GM19468 (cell line): ENCODE data around the gene RFX4.
"Not testable (repeated sequence)": the region's sequence is repeated elsewhere in the genome, so short reads cannot be mapped to it uniquely, and the experiment has no call there.

Source experiments
- ATAC-seq: cut with Tn5 transposase; IDR thresholded peaks from one replicate; pipeline ENCODE4 v1.9.1; 2021; ENCODE audit warnings: mild to moderate bottlenecking, moderate library complexity, moderate number of reproducible peaks; ENCODE audit not compliant: unreplicated experiment; ENCODE audit errors: extremely low read depth

RFX4 gene

GRCh38 chr12:106722837-106723236, 140.0 kb downstream of the RFX4 start:
- no peak for ATAC-seq

DNA sequence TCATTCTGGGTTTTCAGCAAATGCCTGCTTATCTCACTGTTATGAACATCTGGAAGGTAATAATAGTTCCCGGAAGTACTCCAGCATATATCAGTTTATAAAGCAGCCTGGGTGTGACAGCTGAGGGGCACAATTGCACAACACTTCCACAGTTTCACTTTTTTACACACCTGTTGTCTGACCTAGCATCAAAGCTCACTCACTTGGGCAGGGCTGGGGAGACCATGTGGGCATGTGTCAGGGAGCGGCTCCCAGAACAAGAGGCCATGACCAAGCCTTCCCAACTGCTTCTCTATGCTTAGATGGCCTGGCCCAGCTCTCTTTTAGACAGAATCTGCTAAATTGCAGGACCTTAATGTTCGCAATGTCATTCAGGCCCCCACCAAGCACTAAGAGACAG, 140.6 kb downstream of the RFX4 start:
- ATAC-seq: no peak

DNA sequence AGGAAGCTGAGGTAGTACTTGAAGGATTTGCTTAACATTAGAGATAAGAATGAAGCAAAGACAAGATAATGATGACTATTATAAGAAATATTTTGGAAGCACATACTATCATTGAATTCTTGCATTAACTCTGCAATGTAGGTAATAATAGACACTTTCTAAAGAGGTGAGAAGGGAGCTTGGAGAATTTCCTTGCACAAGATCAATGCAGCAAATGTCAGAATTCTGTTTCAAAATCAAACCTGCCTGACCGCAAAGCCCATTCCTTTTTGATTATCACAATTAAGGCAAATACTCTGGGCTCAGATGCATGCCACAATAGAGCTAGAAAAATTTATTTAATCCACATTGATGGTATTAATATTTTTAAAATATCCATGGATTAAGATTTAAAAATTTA, 141.3 kb downstream of the RFX4 start:
- no peak for ATAC-seq

DNA sequence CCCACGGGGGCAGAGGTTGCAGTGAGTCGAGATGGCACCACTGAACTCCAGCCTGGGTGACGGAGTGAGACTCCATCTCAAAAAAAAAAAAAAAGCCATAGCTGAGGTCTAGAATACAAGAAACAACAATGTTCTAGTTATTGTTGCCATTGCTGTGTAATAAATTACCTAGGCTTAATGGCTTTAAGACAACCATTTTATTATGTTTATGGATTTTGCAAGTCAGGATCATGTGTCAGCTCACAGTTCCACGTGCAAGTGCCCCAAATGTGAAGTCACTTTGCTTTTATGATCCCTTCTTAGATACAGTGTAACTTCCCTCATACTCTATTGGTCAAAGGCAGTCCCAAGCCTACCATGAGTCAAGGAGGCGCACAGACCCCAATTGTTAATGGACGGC, 142.1 kb downstream of the RFX4 start:
- no peak for ATAC-seq

- not testable (repeated sequence) for ATAC-seq
These were observed 143.9 kb downstream of the RFX4 start for GRCh38 chr12:106726603-106727202.

DNA sequence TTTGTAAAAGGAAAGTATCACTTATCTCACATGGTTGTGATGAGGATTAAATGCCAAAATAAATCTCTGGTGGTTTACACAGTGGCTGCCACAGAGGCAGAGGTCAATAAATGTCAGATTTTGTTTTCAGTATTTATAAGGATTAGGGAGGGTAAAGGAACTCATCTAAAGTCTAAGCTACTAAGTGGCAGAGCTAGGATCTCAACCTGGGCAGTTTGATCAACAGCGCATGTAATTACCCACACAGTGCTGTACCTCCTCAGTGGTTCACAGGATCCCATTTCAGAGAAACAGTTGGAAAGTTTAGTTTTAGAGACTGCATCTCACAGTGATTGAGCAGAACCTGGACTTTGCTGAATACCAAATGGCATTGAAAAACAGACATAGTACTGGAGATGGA, 146.8 kb downstream of the RFX4 start:
- ATAC-seq: no peak

- no peak for ATAC-seq
These were observed 150.1 kb downstream of the RFX4 start for GRCh38 chr12:106732890-106733289.

DNA sequence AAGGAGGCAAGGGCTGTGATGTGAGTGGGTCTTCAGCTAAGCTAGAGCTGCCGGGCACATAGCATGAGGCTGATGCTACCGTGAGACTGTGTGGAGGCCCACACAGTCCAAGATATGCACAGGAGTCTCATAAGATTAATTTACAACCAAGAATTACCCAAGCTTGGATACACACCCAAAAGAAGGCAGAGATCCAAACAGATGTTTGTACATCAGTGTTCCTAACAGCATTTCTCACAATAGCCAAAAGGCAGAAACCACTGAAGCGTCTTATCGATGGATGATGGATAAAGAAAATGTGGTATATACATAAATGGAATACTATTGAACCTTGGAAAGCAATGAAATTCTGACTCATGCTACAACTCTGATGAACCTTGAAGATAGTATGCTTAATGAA, 150.9 kb downstream of the RFX4 start:
- ATAC-seq: no peak

DNA sequence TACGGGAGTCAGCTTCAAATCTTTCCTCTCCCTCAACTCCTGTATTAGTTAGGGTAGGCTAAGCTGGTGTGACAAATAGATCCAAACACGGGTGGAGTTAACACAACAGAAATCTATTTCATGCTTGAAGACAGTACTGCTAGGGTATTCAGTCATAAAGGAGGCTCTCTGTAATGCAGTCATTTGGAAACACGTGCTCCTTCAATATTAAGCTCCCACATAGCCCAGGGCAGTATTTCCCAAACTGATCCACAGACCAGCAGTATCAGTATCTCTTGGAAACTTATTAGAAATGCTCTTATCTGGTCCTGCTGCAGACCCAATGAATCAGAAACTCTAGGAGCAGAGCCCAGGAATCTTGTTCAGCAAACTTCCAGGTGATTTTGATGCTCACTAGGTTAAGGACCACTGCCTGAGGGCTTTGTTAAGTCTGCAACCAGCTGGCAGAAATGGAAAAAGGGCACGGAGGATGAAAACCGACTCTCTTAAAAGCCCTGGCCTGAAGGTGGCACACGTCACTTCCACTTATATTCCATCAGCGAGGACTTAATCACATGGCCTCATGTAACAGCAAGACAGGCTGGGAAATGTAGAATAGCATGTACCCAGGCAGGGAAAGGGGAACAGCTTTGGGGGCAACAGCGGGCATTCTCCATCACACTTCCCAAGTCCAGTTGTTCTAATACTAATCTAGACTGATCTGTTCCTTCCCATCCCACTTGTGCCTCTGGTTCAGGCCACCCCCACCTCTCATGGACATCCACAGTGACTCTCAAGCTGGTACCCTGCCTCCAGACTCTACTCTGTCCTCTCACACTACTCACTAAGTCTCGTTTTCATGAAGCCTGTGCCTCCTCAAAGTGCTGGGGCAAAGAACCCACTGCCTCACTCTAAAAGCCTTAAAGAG, 153.5 kb downstream of the RFX4 start:
- no peak for ATAC-seq

- ATAC-seq: no peak
These were observed 156.5 kb downstream of the RFX4 start for GRCh38 chr12:106739318-106739717.

DNA sequence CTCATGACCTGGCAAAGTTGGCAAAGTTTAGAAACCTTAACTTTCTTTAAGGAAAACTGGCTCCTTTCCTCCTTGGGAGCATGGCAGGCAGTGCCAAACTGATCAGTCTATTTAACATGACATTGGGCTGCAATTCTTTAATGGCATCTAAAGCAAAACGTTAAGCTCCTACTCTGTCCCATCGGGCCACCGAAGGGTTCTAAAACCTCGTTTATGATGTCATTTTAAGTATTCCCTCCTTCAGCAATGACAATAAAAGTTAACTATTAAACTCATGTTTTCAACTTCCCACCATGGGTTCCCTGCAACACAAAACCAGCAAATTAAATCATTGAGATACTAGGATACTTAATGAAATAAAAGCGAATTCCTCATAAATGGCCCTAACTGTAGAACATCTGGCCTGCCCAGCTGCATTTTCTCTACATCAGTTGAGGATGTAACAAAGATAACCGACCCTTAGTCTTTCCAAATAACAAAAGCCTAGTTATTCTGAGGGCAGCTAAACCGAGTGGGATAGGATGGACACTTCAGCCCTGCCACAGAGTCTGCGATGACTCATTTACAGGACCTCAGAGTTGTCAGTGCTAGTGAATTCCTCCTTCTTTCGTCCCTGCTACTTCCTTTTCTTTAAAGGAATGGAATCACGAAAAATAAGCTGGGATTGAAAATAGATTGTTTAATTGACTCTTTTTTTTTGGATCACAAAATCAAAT, 157.2 kb downstream of the RFX4 start:
- no peak for ATAC-seq

DNA sequence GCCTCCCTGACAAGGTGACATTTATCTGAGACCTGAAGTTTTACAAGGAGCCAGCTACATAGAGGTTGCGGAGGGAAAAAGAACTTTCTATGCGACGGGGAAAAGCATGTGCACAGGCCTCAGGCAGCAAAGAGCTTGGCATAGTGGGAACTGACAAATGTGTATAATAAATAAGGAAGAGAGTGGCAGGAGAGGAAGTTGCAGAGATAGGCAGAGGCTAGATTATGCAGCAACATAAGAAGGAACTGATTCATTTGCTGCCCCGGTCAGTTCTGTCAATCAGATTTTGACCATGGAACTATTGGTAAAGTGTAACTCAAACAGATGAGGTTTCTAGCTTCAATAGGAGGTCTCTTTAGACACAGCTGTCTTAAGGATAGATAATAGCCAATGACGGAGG, 158.0 kb downstream of the RFX4 start:
- ATAC-seq: no peak

DNA sequence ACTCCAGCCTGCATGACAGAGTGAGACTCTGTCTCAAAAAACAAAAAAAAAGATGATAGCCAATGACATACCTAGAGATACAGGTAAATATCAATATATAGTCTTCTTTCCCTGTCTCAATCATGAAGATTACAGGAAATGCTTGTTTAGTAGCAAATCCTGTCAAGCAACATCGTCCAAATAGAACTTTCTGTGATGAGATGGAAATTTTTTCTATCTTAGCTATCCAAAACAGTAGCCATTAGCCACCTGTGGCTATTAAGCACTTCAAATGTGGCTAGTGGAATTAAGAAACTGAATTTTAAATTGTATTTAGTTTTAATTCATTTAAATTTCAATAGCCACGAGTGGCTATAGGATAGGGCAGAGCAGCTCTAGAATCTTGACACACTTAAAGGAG, 158.4 kb downstream of the RFX4 start:
- ATAC-seq: no peak

GRCh38 chr12:106743270-106743988, 160.6 kb downstream of the RFX4 start:
- no peak for ATAC-seq

- no peak for ATAC-seq
These were observed 161.8 kb downstream of the RFX4 start for GRCh38 chr12:106744600-106744999.

- no peak for ATAC-seq
These were observed 162.5 kb downstream of the RFX4 start for GRCh38 chr12:106745181-106745745.

GRCh38 chr12:106747973-106748436, 165.2 kb downstream of the RFX4 start:
- no peak for ATAC-seq

- ATAC-seq: no peak
These were observed 167.7 kb downstream of the RFX4 start for GRCh38 chr12:106750524-106750923.

GRCh38 chr12:106753526-106753925, 170.7 kb downstream of the RFX4 start:
- ATAC-seq: peak; percentile 98

DNA sequence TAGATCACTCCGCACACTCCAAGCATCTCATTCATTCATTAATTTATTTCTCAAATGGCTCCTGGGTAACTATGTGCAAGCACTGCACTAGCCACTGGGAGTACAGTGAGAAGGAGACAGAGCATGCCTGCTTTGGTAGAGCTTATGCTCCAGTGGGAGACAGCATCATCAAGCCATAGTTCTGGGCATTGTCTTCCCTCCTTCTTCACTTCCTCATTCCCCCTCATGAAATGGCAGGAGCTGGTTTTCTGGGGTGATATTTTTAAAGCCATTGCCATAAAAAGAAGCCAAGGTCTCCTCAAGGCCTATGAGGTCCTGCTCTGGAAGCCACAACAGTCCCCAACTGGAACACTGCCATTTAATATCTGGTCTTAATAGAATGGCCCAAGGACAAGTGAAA, 171.5 kb downstream of the RFX4 start:
- ATAC-seq: no peak
